GM10248 (cell line): ENCODE results near the gene IL17RB.

Experiments used
- CTCF ChIA-PET: fragments of 300-600 bp; sonication (Branson Sonifier 250); formaldehyde crosslinking; extraction: SDS; loops from one replicate; lab custom pipeline; 2021; ENCODE audit warnings: antibody characterized with exemption; lab: Yijun Ruan, JAX
- POLR2A ChIA-PET: fragments of 350-650 bp; sonication (Branson Sonifier 250); formaldehyde crosslinking; extraction: SDS; loops from one replicate; lab custom pipeline; 2020; ENCODE audit warnings: antibody characterized with exemption; lab: Yijun Ruan, JAX
- DNase-seq: peaks from one replicate; pipeline ENCODE4 v3.0.0; 2012; ENCODE audit errors: extremely low spot score
- TF ChIP-seq, protein P1 (sequence below): IDR thresholded peaks from 2 replicates; pipeline ENCODE4 v1.5.1; 2012; ENCODE audit warnings: mild to moderate bottlenecking, low read depth; ENCODE audit errors: extremely low read depth, missing control alignments, control extremely low read depth

IL17RB gene

GRCh38 chr3:53803124-53803815 is 43.1 kb upstream of the IL17RB start:
- TF ChIP-seq, protein P1, sequence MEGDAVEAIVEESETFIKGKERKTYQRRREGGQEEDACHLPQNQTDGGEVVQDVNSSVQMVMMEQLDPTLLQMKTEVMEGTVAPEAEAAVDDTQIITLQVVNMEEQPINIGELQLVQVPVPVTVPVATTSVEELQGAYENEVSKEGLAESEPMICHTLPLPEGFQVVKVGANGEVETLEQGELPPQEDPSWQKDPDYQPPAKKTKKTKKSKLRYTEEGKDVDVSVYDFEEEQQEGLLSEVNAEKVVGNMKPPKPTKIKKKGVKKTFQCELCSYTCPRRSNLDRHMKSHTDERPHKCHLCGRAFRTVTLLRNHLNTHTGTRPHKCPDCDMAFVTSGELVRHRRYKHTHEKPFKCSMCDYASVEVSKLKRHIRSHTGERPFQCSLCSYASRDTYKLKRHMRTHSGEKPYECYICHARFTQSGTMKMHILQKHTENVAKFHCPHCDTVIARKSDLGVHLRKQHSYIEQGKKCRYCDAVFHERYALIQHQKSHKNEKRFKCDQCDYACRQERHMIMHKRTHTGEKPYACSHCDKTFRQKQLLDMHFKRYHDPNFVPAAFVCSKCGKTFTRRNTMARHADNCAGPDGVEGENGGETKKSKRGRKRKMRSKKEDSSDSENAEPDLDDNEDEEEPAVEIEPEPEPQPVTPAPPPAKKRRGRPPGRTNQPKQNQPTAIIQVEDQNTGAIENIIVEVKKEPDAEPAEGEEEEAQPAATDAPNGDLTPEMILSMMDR = no peak
- DNase-seq = no peak
- CTCF ChIA-PET = no interaction called here
- POLR2A ChIA-PET = no interaction called here

GRCh38 chr3:53803816-53804695 is 42.3 kb upstream of the IL17RB start:
- TF ChIP-seq, protein P1 = no peak
- ChIA-PET CTCF (no interaction called here), POLR2A (no interaction called here)
- no peak for DNase-seq

GRCh38 chr3:53804697-53805462 is 41.5 kb upstream of the IL17RB start:
- TF ChIP-seq, protein P1 = no peak
- ChIA-PET POLR2A (no interaction called here), CTCF (no interaction called here)
- no peak for DNase-seq

- CTCF ChIA-PET = no interaction called here
- POLR2A ChIA-PET = no interaction called here
- peak; percentile 48 for DNase-seq
Observed at GRCh38 chr3:53805463-53806159, 40.8 kb upstream of the IL17RB start.

GRCh38 chr3:53806182-53807116 is 39.9 kb upstream of the IL17RB start:
- DNase-seq = peak; percentile 48
- POLR2A ChIA-PET = no interaction called here
- CTCF ChIA-PET = no interaction called here

More at GRCh38 chr3:53805463-53806159, 40.8 kb upstream of the IL17RB start:
- TF ChIP-seq, protein P1 = no peak

More at GRCh38 chr3:53806182-53807116, 39.9 kb upstream of the IL17RB start:
- TF ChIP-seq, protein P1 = no peak
